ENCODE measurements around the gene NLGN1.

- TF ChIP-seq CTCF (IDR thresholded peaks at IDR 0.05; ENCODE audit: low read length) (no peak), EZH2 (IDR thresholded peaks at IDR 0.05; ENCODE audit: borderline replicate concordance, low read length) (no peak)
These were observed 729.6 kb downstream of the NLGN1 start for GRCh38 chr3:174126990-174127758.

All from OCI-LY1 (cell line).